ENCODE data around the gene USH1G.

DNA sequence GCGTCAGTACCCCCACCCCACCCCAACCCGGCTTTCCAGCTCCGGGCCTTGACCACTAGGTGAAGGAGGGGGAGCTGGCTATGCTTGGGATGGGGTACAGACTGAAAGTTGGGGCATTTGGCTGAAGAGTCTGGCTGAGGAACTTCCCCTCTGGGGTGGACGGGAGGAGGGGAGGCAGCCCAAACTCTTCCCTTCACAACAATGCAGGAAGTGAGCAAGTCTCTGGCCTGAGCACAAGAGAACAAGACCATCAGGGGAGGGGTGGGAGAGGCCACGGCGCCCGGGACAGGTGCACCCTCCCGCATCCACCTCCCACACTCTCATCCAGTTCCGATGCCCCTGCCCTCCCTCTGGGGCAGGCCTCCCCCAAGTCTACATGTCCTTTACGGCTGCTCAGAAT lies 5.6 kb downstream of the USH1G start:
- TF ChIP-seq EZH2 (IDR thresholded peaks at IDR 0.05; ENCODE audit: borderline replicate concordance, low read length) = no peak
- TF ChIP-seq, protein P1, sequence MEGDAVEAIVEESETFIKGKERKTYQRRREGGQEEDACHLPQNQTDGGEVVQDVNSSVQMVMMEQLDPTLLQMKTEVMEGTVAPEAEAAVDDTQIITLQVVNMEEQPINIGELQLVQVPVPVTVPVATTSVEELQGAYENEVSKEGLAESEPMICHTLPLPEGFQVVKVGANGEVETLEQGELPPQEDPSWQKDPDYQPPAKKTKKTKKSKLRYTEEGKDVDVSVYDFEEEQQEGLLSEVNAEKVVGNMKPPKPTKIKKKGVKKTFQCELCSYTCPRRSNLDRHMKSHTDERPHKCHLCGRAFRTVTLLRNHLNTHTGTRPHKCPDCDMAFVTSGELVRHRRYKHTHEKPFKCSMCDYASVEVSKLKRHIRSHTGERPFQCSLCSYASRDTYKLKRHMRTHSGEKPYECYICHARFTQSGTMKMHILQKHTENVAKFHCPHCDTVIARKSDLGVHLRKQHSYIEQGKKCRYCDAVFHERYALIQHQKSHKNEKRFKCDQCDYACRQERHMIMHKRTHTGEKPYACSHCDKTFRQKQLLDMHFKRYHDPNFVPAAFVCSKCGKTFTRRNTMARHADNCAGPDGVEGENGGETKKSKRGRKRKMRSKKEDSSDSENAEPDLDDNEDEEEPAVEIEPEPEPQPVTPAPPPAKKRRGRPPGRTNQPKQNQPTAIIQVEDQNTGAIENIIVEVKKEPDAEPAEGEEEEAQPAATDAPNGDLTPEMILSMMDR (conservative IDR thresholded peaks at IDR 0.05 in 1 of 2, IDR thresholded peaks at IDR 0.05 in 1 of 2; ENCODE audit: extremely low read depth in 1 of 2, insufficient read depth in 1 of 2, low read depth in 1 of 2, low read length in 2 of 2) = no peak
